MM.1S (cell line): ENCODE data around the gene OR4K2.

Experiments used
- EZH2 ChIP-seq: fragments of 300-600 bp; sonication (generic); optimal IDR thresholded peaks from 2 replicates; pipeline ENCODE3; 2017; ENCODE audit warnings: low read depth, mild to moderate bottlenecking, antibody characterized with exemption, low read length, mixed read lengths
- EZH2phosphoT487 ChIP-seq: fragments of 300-600 bp; sonication (generic); IDR thresholded peaks from 2 replicates; pipeline ENCODE4 v1.6.1; 2018; ENCODE audit warnings: antibody characterized with exemption, low read length
- TF ChIP-seq, protein P1 (sequence below): fragments of 300-600 bp; sonication (generic); IDR thresholded peaks from 2 replicates; pipeline ENCODE4 v1.5.1; 2016; ENCODE audit warnings: antibody characterized with exemption, low read length, mixed read lengths

DNA sequence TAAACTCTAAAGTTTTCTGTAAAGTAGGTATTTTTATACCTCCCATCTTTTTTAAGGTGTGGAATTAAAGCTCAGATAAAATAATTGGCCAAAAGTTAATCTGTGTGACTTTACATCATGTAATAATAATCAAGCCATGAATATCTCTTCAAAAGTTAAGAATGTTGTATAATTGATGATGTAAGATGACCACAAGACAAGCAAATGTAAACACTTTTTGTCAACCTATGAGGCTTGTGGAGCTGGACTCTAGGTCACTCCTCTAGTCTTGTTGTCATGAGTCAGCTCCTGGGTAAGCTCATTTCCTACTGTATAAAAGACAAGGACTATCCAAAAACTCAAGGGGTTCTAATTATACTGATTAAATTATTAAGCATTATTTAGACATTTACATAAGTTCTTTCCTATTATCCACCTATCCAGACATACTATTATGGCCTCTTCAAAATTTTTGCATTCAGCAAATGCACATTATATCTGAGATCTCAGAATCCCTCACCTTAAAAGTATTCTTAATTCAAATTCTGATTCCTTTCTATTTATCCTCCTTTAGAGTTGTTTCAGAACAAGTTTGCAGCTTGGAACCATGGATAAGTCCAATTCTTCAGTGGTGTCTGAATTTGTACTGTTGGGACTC, 45.2 kb downstream of the OR4K2 start, which contains the start of gene OR4K5:
- no peak for TF ChIP-seq EZH2phosphoT487
- TF ChIP-seq, protein P1, sequence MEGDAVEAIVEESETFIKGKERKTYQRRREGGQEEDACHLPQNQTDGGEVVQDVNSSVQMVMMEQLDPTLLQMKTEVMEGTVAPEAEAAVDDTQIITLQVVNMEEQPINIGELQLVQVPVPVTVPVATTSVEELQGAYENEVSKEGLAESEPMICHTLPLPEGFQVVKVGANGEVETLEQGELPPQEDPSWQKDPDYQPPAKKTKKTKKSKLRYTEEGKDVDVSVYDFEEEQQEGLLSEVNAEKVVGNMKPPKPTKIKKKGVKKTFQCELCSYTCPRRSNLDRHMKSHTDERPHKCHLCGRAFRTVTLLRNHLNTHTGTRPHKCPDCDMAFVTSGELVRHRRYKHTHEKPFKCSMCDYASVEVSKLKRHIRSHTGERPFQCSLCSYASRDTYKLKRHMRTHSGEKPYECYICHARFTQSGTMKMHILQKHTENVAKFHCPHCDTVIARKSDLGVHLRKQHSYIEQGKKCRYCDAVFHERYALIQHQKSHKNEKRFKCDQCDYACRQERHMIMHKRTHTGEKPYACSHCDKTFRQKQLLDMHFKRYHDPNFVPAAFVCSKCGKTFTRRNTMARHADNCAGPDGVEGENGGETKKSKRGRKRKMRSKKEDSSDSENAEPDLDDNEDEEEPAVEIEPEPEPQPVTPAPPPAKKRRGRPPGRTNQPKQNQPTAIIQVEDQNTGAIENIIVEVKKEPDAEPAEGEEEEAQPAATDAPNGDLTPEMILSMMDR: no peak
- no peak for TF ChIP-seq EZH2
